ENCODE results near the gene SREBF1. TPM values are rescaled to one million over a fixed set of nuclear protein-coding genes. Genes with fewer than 3 reads are reported as not detected.

The SREBF1 gene
- total and polyA plus RNA-seq, 2 of the 8 experiments (the other 6 are each of a cell fraction or from before 2014, with no cell fraction given): 28.6 to 70.8 TPM

DNA sequence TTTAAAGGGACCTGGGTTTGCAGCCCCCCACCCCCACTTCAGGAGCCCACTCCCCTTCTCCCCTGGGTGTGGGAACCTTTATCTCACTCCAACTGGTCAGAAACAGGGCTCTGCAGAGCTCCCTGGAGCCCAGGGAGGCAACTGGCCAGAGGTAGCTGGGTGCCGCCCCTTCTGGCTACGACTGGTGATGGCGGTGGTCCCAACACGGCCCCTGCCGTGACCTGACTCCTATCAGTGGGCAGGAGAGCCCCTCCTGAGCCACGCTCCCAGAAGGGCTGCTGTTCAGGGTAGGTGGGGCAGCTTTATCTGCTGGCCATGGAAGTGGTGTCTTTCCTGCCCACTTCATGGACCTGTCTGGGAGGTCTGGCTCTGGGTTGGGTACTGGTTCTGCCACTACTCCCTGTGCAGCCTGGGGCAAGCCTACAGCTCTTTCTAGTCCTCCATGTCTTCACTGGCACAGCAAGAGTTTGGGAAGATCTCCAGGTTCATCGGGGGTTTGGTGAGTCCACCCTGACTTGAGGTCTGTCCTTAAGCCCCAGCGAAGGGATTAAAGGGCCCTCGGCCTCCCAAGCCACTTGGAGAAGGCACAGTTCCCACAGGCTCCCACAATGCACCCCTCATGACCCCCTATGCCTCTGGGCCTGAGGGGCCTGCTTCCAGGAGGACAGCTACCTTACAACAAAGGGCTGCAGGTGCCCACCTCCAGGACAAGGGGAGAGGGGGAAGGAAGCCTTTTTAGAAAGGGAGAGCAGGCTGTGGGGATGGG, 5.5 kb upstream of the SREBF1 start (continued):
- TF ChIP-seq RAD21 (IDR thresholded peaks at IDR 0.05 in 1 of 2, conservative IDR thresholded peaks at IDR 0.05 in 1 of 2; ENCODE audit: low read depth in 2 of 2, low read length in 2 of 2): no peak
- TF ChIP-seq PHF8 (conservative IDR thresholded peaks at IDR 0.05; ENCODE audit: low read depth, low read length): no peak
- no peak for TF ChIP-seq CTCF (IDR thresholded peaks at IDR 0.05; ENCODE audit: control extremely low read depth in 1 of 3, insufficient read depth in 1 of 3, low read depth in 1 of 3, low read length in 3 of 3)
- no peak for TF ChIP-seq CEBPB (IDR thresholded peaks at IDR 0.05; ENCODE audit: low read depth, low read length)
- TF ChIP-seq BACH1 (IDR thresholded peaks at IDR 0.05; ENCODE audit: low read length): no peak
